K562 (cell line): ENCODE data around the gene NAPEPLD. TPM values are rescaled to one million over a fixed set of nuclear protein-coding genes. Genes with fewer than 3 reads are reported as not detected.

Experiments used
- ESRRA ChIP-seq: fragments of 450-650 bp; IDR thresholded peaks from 2 replicates; pipeline ENCODE4 v1.6.1; 2014; ENCODE audit warnings: low read depth, mild to moderate bottlenecking, moderate library complexity, borderline replicate concordance
- GABPB2 ChIP-seq: fragments of 250-450 bp; sonication (Bioruptor Pico); conservative IDR thresholded peaks from 2 replicates; pipeline ENCODE4 v1.5.1; 2021; ENCODE audit warnings: mild to moderate bottlenecking
- MCM5 ChIP-seq: fragments of 450-650 bp; IDR thresholded peaks from 2 replicates; pipeline ENCODE4 v1.6.1; 2016; ENCODE audit warnings: low read depth
- NFATC3 ChIP-seq: fragments of 450-650 bp; IDR thresholded peaks from 2 replicates; pipeline ENCODE4 v1.6.1; 2017; ENCODE audit warnings: mild to moderate bottlenecking
- POLR2AphosphoS2 ChIP-seq: IDR thresholded peaks from 2 replicates; pipeline ENCODE4 v1.6.1; 2012; ENCODE audit warnings: low read length, improper control_type of control experiment
- POLR2H ChIP-seq: IDR thresholded peaks from 2 replicates; pipeline ENCODE4 v1.6.1; 2016; ENCODE audit warnings: missing genetic modification characterization, low read depth, mild to moderate bottlenecking, control low read depth, missing compliant biosample characterization, moderate library complexity
- SAP30 ChIP-seq: fragments of 200-600 bp; sonication (generic); IDR thresholded peaks from 2 replicates; pipeline ENCODE4 v1.6.1; 2012; ENCODE audit warnings: borderline replicate concordance, low read depth, mild to moderate bottlenecking, moderate library complexity, low read length, control low read depth, inconsistent platforms; ENCODE audit not compliant: insufficient read depth, poor library complexity, severe bottlenecking
- TCF7L2 ChIP-seq: fragments of 150-350 bp; IDR thresholded peaks from 2 replicates; pipeline ENCODE4 v1.6.1; 2016; ENCODE audit warnings: low read depth, mild to moderate bottlenecking, low read length, moderate library complexity
- TOE1 ChIP-seq, 2 experiments: fragments of 450-650 bp in 1 of 2; sonication (generic) in 1 of 2; formaldehyde crosslinking in 1 of 2; IDR thresholded peaks; 2 replicates each; pipeline versions ENCODE4 v1.7.1 to v1.8.0; 2016 to 2022; ENCODE audit warnings: borderline replicate concordance in 2 of 2, mild to moderate bottlenecking in 2 of 2, antibody characterized with exemption in 1 of 2, inconsistent platforms in 1 of 2, low read depth in 1 of 2, missing genetic modification reagents in 1 of 2, moderate library complexity in 1 of 2
- ZNF134 ChIP-seq: fragments of 250-450 bp; sonication (Bioruptor Pico); conservative IDR thresholded peaks from 2 replicates; pipeline ENCODE4 v1.4.0; 2020
- ZNF175 ChIP-seq: fragments of 200-800 bp; sonication (Bioruptor generic); IDR thresholded peaks from 2 replicates; pipeline ENCODE4 v1.6.1; 2016; ENCODE audit warnings: low read depth, mild to moderate bottlenecking, missing genetic modification characterization, missing compliant biosample characterization
- polyA plus RNA-seq, 8 experiments: library from polyadenylated mRNA; depleted of rRNA in 4 of 8; stranded (reverse) in 5 of 8; unstranded in 3 of 8; fragments of >200 nt; fragmentation: Nextera tagmentation in 2 of 8; fragmentation: Illumina TruSeq in 1 of 8; extraction: Ambion mirVana in 2 of 8; extraction: Trizol in 1 of 8; gene quantifications; 2 replicates each; pipeline versions ENCODE4 v1.2.1 to v1.2.3, GENCODE V29; 2011 to 2014; ENCODE audit warnings: inconsistent platforms in 1 of 8, missing spikeins in 1 of 8
- total RNA-seq, 7 experiments: library from RNA; depleted of rRNA in 6 of 7; stranded (reverse); fragments of >200 nt in 6 of 7; fragmentation: Illumina TruSeq in 2 of 7; extraction: Trizol in 2 of 7; gene quantifications; 2 replicates each; pipeline versions ENCODE4 v1.2.1 to v1.2.3, GENCODE V29; 2011 to 2021; ENCODE audit warnings: low replicate concordance in 1 of 7
- TF ChIP-seq, protein P1 (sequence below): fragments of 450-650 bp; IDR thresholded peaks from 2 replicates; pipeline ENCODE4 v1.6.1; 2016; ENCODE audit warnings: missing biosample characterization, missing genetic modification characterization
- TF ChIP-seq, protein P2 (sequence below): sonication (generic); formaldehyde crosslinking; IDR thresholded peaks from 2 replicates; pipeline ENCODE4 v1.8.0; 2023; ENCODE audit warnings: missing genetic modification reagents, mild to moderate bottlenecking, borderline replicate concordance
- TF ChIP-seq, protein P3 (sequence below): fragments of 200-400 bp; formaldehyde crosslinking; IDR thresholded peaks from 2 replicates; pipeline ENCODE4 v1.6.1; 2017; ENCODE audit warnings: mild to moderate bottlenecking, low read depth, low read length, moderate library complexity
- TF ChIP-seq, protein P4 (sequence below): fragments of 450-650 bp; IDR thresholded peaks from 2 replicates; pipeline ENCODE4 v1.6.1; 2016; ENCODE audit warnings: antibody characterized with exemption

Gene NAPEPLD
- total and polyA plus RNA-seq, 9 of the 15 experiments (the other 6 are each of a cell fraction or from before 2014, with no cell fraction given) = 3.2 to 11.0 (median 7.5) TPM

DNA sequence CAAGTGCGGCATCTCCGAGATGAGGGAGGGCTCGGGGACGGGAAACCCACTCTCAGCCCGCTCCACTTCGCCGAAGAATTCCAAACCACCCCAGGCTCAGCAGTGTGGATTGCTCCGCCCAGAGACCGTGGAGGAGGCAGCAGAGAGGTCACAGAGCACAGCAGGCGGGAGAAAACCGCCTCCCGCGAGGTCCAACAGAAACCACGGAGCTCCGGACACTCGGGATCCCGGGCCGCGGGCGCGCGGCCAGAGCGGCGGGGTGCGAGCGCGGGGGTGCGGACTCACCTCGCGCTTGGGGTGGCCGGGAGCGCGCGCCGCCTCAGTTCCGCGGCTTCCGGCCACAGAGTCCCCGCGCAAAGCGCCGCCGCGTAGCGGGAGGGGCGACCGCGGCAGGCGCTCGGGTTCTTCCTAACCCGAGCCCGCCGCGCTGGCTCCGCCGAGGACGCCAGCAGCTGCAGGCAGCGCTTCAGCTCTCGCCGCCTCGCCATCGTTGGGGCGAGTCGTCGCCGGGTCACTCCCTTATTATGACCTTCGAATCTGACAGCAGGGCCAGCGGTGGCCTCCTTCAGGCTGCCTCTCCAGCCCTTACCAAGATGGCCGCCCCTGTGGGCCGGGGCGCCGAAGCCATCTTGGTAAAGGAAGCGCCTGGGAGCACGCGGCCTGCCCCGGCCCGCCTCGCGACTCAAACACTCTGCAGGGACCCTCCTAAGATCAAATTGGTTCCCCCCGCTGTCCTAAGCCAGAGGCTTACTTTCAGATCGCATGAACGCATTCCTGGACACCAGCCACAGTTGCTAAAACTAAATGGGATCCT lies at the start of gene NAPEPLD (continued):
- TF ChIP-seq, protein P1, sequence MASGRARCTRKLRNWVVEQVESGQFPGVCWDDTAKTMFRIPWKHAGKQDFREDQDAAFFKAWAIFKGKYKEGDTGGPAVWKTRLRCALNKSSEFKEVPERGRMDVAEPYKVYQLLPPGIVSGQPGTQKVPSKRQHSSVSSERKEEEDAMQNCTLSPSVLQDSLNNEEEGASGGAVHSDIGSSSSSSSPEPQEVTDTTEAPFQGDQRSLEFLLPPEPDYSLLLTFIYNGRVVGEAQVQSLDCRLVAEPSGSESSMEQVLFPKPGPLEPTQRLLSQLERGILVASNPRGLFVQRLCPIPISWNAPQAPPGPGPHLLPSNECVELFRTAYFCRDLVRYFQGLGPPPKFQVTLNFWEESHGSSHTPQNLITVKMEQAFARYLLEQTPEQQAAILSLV (tag) = no peak
- TF ChIP-seq ZNF134 (CRISPR knock-in tag) = peak; percentile 62; the same call in 1 of the 2 replicates
- TF ChIP-seq, protein P2, sequence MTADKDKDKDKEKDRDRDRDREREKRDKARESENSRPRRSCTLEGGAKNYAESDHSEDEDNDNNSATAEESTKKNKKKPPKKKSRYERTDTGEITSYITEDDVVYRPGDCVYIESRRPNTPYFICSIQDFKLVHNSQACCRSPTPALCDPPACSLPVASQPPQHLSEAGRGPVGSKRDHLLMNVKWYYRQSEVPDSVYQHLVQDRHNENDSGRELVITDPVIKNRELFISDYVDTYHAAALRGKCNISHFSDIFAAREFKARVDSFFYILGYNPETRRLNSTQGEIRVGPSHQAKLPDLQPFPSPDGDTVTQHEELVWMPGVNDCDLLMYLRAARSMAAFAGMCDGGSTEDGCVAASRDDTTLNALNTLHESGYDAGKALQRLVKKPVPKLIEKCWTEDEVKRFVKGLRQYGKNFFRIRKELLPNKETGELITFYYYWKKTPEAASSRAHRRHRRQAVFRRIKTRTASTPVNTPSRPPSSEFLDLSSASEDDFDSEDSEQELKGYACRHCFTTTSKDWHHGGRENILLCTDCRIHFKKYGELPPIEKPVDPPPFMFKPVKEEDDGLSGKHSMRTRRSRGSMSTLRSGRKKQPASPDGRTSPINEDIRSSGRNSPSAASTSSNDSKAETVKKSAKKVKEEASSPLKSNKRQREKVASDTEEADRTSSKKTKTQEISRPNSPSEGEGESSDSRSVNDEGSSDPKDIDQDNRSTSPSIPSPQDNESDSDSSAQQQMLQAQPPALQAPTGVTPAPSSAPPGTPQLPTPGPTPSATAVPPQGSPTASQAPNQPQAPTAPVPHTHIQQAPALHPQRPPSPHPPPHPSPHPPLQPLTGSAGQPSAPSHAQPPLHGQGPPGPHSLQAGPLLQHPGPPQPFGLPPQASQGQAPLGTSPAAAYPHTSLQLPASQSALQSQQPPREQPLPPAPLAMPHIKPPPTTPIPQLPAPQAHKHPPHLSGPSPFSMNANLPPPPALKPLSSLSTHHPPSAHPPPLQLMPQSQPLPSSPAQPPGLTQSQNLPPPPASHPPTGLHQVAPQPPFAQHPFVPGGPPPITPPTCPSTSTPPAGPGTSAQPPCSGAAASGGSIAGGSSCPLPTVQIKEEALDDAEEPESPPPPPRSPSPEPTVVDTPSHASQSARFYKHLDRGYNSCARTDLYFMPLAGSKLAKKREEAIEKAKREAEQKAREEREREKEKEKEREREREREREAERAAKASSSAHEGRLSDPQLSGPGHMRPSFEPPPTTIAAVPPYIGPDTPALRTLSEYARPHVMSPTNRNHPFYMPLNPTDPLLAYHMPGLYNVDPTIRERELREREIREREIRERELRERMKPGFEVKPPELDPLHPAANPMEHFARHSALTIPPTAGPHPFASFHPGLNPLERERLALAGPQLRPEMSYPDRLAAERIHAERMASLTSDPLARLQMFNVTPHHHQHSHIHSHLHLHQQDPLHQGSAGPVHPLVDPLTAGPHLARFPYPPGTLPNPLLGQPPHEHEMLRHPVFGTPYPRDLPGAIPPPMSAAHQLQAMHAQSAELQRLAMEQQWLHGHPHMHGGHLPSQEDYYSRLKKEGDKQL (CRISPR knock-in tag) = no peak
- peak; percentile 71 for TF ChIP-seq POLR2H (tag)
- TF ChIP-seq ESRRA = peak; percentile 87
- no peak for TF ChIP-seq MCM5
- peak; percentile 58; the same call in 1 of the 2 replicates for TF ChIP-seq GABPB2 (CRISPR knock-in tag)
- peak; percentile 96 for TF ChIP-seq SAP30
- peak; percentile 72 for TF ChIP-seq TOE1 (IDR thresholded peaks at IDR 0.05; ENCODE audit: borderline replicate concordance)
- no peak for TF ChIP-seq TOE1 (CRISPR knock-in tag; IDR thresholded peaks at IDR 0.05; ENCODE audit: borderline replicate concordance, low read depth)
- TF ChIP-seq NFATC3 = no peak
- TF ChIP-seq ZNF175 (CRISPR knock-in tag) = peak; percentile 94
- TF ChIP-seq, protein P3, sequence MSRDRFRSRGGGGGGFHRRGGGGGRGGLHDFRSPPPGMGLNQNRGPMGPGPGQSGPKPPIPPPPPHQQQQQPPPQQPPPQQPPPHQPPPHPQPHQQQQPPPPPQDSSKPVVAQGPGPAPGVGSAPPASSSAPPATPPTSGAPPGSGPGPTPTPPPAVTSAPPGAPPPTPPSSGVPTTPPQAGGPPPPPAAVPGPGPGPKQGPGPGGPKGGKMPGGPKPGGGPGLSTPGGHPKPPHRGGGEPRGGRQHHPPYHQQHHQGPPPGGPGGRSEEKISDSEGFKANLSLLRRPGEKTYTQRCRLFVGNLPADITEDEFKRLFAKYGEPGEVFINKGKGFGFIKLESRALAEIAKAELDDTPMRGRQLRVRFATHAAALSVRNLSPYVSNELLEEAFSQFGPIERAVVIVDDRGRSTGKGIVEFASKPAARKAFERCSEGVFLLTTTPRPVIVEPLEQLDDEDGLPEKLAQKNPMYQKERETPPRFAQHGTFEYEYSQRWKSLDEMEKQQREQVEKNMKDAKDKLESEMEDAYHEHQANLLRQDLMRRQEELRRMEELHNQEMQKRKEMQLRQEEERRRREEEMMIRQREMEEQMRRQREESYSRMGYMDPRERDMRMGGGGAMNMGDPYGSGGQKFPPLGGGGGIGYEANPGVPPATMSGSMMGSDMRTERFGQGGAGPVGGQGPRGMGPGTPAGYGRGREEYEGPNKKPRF = no peak
- peak; percentile 65 for TF ChIP-seq TCF7L2
- TF ChIP-seq POLR2AphosphoS2 = no peak
- TF ChIP-seq, protein P4, sequence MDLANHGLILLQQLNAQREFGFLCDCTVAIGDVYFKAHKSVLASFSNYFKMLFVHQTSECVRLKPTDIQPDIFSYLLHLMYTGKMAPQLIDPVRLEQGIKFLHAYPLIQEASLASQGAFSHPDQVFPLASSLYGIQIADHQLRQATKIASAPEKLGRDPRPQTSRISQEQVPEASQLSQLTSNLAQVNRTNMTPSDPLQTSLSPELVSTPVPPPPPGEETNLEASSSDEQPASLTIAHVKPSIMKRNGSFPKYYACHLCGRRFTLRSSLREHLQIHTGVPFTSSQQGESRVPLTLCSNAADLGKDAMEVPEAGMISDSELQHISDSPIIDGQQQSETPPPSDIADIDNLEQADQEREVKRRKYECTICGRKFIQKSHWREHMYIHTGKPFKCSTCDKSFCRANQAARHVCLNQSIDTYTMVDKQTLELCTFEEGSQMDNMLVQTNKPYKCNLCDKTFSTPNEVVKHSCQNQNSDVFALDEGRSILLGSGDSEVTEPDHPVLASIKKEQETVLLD = peak; percentile 82
